GM19099 (cell line): ENCODE data around the gene CHCHD2.

Source experiments
- POLR2A ChIP-seq: IDR thresholded peaks from 3 replicates; pipeline ENCODE4 v1.6.1; 2011; ENCODE audit warnings: low read depth; ENCODE audit not compliant: insufficient read length; ENCODE audit errors: extremely low read depth

Gene CHCHD2

DNA sequence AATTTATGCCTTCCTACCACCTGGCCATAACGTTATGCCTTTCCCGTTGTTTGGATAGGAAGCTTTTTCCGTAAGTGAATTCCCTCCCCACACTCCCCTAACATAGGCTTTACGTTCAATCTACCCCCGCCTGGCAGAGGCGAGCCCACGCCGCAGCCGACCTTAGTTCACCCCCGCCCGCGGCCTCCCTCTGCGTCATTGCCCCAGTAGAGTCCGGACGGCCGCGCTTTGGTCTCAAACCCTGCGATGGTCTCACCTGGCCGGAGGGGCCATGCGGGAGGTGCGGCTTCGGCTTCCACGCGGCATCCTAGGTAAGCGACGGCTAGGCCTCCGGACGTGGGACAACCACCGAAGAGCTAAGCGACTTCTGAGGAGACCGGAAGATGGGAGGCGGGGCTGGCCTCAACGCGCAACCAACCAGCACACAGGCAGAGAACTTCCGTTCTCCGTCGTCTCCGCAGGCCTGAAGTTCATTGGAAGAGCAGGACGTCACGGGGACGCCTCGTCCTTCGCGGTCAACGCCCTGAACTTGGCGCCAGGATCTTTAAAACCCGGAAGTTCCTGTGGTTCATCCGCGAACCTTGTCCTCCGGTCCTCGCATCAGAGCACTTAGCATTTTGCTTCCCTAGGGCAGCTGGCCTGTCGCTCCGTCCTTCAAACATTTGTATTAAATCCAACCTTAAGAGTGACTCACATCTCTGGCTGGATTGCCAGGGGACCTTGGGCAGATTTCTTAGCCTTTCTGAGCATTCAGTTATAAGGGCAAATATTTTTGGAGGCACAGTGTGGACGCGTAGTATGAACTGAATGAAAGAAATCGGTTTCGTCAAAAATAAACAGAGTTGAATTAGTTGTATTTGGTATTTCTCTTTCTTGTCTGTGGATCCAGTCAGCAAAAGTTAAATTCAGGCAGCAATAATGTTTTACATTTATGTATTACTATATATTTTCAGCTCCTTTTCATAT is at the start of gene CHCHD2:
Gene CHCHD2 (minus strand): TSS at position 369 of the 966 bp plus-strand sequence. CDS start 63 bp downstream, at position 306.
- TF ChIP-seq POLR2A, result peak; percentile 79

GRCh38 chr7:56127241-56127975 is 21.1 kb upstream of the CHCHD2 start:
- no peak for TF ChIP-seq POLR2A

- no peak for TF ChIP-seq POLR2A
These were observed 19.6 kb upstream of the CHCHD2 start for GRCh38 chr7:56125831-56126230.

DNA sequence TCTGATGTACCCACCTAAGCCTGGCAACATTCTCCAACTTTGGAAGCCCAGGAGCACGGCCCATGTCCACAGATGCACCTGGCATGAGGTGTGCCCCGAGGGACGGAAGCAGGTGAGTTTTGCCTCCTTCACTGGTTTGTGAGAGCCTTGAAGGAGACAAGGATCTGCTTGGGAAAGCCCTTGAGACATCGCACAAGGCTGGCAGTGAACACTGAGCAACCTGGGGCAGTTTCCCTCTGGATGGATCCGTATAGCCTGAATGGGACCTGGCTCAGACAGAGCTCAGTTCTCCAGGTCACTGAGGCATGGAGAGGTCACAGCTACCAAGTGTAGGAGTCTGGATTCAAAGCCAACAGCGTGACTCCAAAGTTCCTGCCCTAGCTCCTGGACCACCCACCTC is 18.7 kb upstream of the CHCHD2 start:
- TF ChIP-seq POLR2A, result no peak

DNA sequence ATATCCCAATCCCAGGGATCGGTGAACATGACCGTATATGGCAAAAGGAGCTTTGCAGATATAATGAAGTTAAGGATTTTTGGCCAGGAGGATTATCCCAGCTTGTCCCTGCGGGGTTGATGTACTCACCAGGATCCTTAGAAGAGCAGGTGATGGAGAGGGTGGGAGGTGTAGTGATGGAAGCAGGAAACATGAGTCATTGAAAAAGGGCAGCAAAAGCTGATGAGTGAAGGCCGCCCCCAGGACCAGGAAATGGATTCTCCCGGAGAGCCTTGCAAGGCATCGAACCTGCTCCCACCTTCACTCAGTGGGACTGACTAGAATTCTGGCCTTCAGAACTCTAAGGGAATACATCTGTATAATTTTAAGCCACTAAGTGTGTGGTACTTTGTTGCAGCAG is 15.2 kb upstream of the CHCHD2 start:
- no peak for TF ChIP-seq POLR2A

DNA sequence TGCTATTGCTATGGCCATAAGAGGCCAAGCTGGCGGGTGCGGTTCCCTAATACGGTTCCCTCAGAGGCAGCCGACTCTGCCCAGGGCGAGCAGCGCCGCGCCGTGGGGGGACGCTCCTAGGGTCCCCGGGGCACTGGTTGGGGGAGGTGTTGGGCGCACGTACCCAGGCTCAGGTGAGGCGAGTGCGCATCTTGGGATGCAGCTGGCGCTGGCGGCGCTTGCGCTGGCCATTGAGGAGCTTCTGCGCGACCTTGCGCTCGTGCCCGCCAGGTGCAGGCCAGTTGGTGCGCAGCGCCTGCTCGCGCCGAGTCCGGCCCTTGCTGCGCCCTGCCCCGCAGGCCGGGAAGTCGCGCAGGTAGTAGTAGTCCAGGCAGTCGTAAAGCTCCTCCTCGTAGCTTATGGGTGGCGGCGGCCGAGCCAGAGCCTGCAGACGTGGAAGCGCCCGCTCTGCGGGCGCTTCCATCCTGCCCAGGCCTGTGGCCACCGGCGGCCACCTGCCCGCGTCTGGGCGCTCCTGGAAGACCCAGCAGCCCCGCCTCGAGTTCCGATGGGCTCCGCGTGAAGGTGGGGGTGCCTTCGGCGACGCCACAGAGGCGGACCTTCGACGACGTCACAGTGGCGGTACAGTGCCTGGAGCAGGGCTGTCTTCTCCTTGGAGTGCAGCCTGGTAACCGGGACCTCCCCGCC is 9.7 kb upstream of the CHCHD2 start, which contains the start of gene NUPR2:
Gene NUPR2 (minus strand): TSS at position 566 of the 687 bp plus-strand sequence. CDS start 103 bp downstream, at position 463.
- TF ChIP-seq POLR2A, result no peak

- no peak for TF ChIP-seq POLR2A
These were observed 4.3 kb upstream of the CHCHD2 start for GRCh38 chr7:56110611-56111010.

GRCh38 chr7:56107954-56108258 is 1.6 kb upstream of the CHCHD2 start:
- TF ChIP-seq POLR2A, result no peak

- TF ChIP-seq POLR2A, result no peak
These were observed 768 bp downstream of the CHCHD2 start for GRCh38 chr7:56105508-56105907.

DNA sequence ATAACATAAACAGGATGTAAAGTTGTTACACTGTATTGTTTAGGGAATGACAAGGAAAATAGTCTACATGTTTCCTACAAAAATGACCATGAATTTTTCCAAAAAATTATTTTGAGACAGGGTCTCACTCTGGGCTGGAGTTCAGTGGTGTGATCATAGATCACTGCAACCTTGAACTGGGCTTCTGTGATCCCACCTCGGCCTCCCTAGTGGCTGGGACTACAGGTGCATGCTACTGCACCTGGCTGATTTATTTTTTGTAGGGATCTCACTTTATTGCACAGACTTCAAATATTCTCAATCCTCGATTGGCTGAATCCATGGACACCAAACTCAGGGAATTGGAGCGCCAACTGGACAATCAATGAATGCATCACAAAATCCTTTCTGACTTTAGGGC is 6.6 kb downstream of the CHCHD2 start:
- no peak for TF ChIP-seq POLR2A

GRCh38 chr7:56097700-56098099 is 8.6 kb downstream of the CHCHD2 start:
- TF ChIP-seq POLR2A, result no peak

DNA sequence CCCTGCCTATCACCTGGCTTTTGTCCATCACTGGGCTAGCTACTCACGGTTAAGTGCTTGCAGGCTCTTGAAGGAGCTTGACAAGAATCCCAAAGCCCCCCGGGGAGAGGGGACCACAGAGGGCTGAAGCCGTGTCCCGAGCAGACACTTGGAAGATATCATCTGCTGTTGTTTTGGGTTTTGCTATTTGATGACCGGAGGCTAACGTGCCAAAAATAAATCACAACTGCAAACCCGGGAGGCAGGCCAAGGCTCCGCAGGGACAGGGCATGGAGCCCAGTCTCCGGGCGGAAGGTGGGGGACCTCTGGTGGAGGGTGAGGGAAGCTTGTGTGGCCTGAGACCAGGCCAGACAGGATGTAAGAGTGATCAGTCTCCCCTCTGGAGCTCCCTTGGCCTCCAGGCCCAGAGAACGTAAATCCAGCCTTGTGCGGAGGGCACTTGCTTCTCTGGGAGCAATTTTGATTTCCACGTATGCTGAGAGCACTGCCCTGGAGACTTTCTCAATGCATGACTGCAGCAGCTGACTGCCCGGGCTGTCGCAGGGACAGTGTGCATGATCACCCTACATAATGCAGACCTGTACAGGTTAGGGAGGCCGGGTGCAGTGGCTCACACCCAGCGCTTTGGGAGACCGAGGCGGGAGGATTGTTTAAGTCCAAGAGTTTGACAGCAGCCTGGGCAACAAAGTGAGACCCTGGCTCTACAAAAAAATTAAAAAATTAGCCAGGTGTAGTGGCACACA is 13.3 kb downstream of the CHCHD2 start, which contains the start of gene PHKG1:
Gene PHKG1 (minus strand): TSS at position 164 of the 743 bp plus-strand sequence. CDS start 4,011 bp downstream, outside the sequence.
- no peak for TF ChIP-seq POLR2A

DNA sequence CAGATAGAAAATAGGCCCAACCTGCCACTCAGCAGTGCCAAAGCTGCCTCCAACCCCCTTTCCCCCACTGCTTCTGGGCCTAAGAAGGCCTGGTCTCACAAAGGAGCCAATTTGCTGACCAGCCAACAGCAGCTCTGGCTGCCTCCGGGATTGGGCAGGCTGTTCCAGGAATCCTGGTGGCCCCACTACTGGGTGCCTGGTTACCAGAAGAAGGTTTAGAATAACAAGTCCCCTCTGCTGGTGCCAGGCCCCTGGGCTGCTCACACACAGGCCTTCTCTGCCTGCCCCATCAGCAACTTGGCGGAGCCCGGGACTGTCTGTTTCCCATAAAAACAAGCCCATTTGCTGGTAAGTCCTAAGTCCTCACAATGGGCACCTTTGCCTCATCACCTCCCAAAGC is 14.7 kb downstream of the CHCHD2 start:
- no peak for TF ChIP-seq POLR2A

DNA sequence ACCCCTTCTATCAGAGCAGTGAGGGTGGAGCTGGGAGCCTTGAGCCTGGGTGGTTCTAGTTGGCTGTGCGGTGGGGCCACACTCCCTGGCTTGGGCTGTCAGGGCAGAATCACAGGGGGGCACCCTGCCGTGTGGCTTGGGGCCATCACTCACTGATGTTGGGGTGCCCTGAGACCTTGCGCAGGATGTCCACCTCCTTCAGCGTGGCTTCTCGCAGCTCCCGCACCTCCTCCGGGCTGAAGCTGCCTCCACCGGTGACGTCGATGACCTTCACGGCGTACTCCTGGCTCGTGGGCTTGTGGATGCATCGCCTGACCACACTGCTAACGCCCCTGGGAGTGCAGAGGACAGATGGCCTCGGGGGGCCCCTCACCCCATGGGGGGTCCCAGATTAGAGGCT is 18.8 kb downstream of the CHCHD2 start:
- no peak for TF ChIP-seq POLR2A
